Camera-type eye (tissue), 1 donor: ENCODE data around the gene VARS1. TPM values are rescaled to one million over a fixed set of nuclear protein-coding genes. Genes with fewer than 3 reads are reported as not detected.

Source experiments
- total RNA-seq: library from RNA; depleted of rRNA; stranded (reverse); fragments of >200 nt; gene quantifications from one replicate; pipeline ENCODE4 v1.2.3, GENCODE V29; 2014

The VARS1 gene
- total RNA-seq: 43.6 TPM

GRCh38 chr6:31795616-31796298 lies at the start of gene VARS1:
TSS of gene VARS1 (minus strand) at chr6:31795752. CDS start at chr6:31795217, 535 bp downstream.

GRCh38 chr6:31827286-31828079 lies 31.9 kb upstream of the VARS1 start, which contains the start of gene HSPA1B:
TSS of gene HSPA1B (plus strand) at chr6:31827738. CDS start at chr6:31827951, 213 bp downstream.

GRCh38 chr6:31815025-31815838 lies 19.7 kb upstream of the VARS1 start, which contains the start of the genes HSPA1A and HSPA1L:
TSS of gene HSPA1A (plus strand) at chr6:31815543. CDS start at chr6:31815757, 214 bp downstream.
TSS of gene HSPA1L (minus strand) at chr6:31815283. CDS start at chr6:31811972, 3,311 bp downstream.

GRCh38 chr6:31806470-31807272 lies 11.1 kb upstream of the VARS1 start, which contains the start of gene LSM2:
TSS of gene LSM2 (minus strand) at chr6:31806966. CDS start at chr6:31806757, 209 bp downstream.

GRCh38 chr6:31776989-31777666 lies 18.4 kb downstream of the VARS1 start, which contains the start of gene VWA7:
TSS of gene VWA7 (minus strand) at chr6:31777328. CDS start at chr6:31776779, 549 bp downstream.

GRCh38 chr6:31762356-31762755 lies 33.2 kb downstream of the VARS1 start, which contains the start of gene SAPCD1:
TSS of gene SAPCD1 (plus strand) at chr6:31762656. CDS start at chr6:31763055, 399 bp downstream.

Other genes starting within 250 kb of the VARS1 start
- 19.2 TPM for gene ATP6V1G2, start 249.1 kb downstream of the VARS1 start, total RNA-seq
- 21.8 TPM for gene NFKBIL1, start 248.1 kb downstream of the VARS1 start, total RNA-seq
- gene LTA, start 223.5 kb downstream of the VARS1 start, total RNA-seq: not detected
- gene TNF, start 220.2 kb downstream of the VARS1 start, total RNA-seq: not detected
- gene LTB, start 213.3 kb downstream of the VARS1 start, total RNA-seq: 1.4 TPM
- gene LST1, start 209.5 kb downstream of the VARS1 start, total RNA-seq: 11.2 TPM
- gene NCR3, start 202.7 kb downstream of the VARS1 start, total RNA-seq: not detected
- gene AIF1, start 180.5 kb downstream of the VARS1 start, total RNA-seq: 10.5 TPM
- 88.1 TPM for gene PRRC2A, start 175.0 kb downstream of the VARS1 start, total RNA-seq
- gene BAG6, start 143.1 kb downstream of the VARS1 start, total RNA-seq: 226 TPM
- 1.0 TPM for gene APOM, start 139.9 kb downstream of the VARS1 start, total RNA-seq
- gene C6orf47, start 135.0 kb downstream of the VARS1 start, total RNA-seq: 19.6 TPM
- gene GPANK1, start 130.8 kb downstream of the VARS1 start, total RNA-seq: 18.6 TPM
- 108 TPM for gene CSNK2B, start 129.7 kb downstream of the VARS1 start, total RNA-seq
- 2.3 TPM for gene LY6G5B, start 125.8 kb downstream of the VARS1 start, total RNA-seq
- gene LY6G5C, start 114.7 kb downstream of the VARS1 start, total RNA-seq: 1.9 TPM
- 53.2 TPM for gene ABHD16A, start 92.4 kb downstream of the VARS1 start, total RNA-seq
- not detected for gene LY6G6F, start 88.9 kb downstream of the VARS1 start, total RNA-seq
- gene LY6G6D, start 80.4 kb downstream of the VARS1 start, total RNA-seq: not detected
- gene LY6G6C, start 74.0 kb downstream of the VARS1 start, total RNA-seq: not detected
- 0.55 TPM for gene MPIG6B, start 72.4 kb downstream of the VARS1 start, total RNA-seq
- gene DDAH2, start 66.5 kb downstream of the VARS1 start, total RNA-seq: 108 TPM
- 89.1 TPM for gene CLIC1, start 59.2 kb downstream of the VARS1 start, total RNA-seq
- gene MSH5, start 55.7 kb downstream of the VARS1 start, total RNA-seq: 16.5 TPM
- gene SAPCD1, start 33.1 kb downstream of the VARS1 start, total RNA-seq: 3.8 TPM
- 0.88 TPM for gene VWA7, start 18.4 kb downstream of the VARS1 start, total RNA-seq
- 21.4 TPM for gene LSM2, start 11.2 kb upstream of the VARS1 start, total RNA-seq
- gene HSPA1L, start 19.5 kb upstream of the VARS1 start, total RNA-seq: 4.8 TPM
- gene HSPA1A, start 19.8 kb upstream of the VARS1 start, total RNA-seq: 744 TPM
- 869 TPM for gene HSPA1B, start 32.0 kb upstream of the VARS1 start, total RNA-seq
- gene NEU1, start 67.1 kb upstream of the VARS1 start, total RNA-seq: 32.8 TPM
- 3.0 TPM for gene SLC44A4, start 83.2 kb upstream of the VARS1 start, total RNA-seq
- gene EHMT2, start 101.9 kb upstream of the VARS1 start, total RNA-seq: 86.3 TPM
- 17.9 TPM for gene ZBTB12, start 106.3 kb upstream of the VARS1 start, total RNA-seq
- gene C2, start 132.0 kb upstream of the VARS1 start, total RNA-seq: 6.2 TPM
- gene CFB, start 150.3 kb upstream of the VARS1 start, total RNA-seq: 14.6 TPM
- gene NELFE, start 163.2 kb upstream of the VARS1 start, total RNA-seq: 54.3 TPM
- 47.2 TPM for gene SKIC2, start 163.4 kb upstream of the VARS1 start, total RNA-seq
- gene DXO, start 176.4 kb upstream of the VARS1 start, total RNA-seq: 20.6 TPM
- 29.9 TPM for gene C4A, start 186.3 kb upstream of the VARS1 start, total RNA-seq
- 12.1 TPM for gene C4B, start 219.0 kb upstream of the VARS1 start, total RNA-seq
- 0.22 TPM for gene CYP21A2, start 242.7 kb upstream of the VARS1 start, total RNA-seq